ENCODE results near the gene KRT86.
"Not testable (repeated sequence)": the region's sequence is repeated elsewhere in the genome, so short reads cannot be mapped to it uniquely, and the experiment has no call there.

Gene KRT86

DNA sequence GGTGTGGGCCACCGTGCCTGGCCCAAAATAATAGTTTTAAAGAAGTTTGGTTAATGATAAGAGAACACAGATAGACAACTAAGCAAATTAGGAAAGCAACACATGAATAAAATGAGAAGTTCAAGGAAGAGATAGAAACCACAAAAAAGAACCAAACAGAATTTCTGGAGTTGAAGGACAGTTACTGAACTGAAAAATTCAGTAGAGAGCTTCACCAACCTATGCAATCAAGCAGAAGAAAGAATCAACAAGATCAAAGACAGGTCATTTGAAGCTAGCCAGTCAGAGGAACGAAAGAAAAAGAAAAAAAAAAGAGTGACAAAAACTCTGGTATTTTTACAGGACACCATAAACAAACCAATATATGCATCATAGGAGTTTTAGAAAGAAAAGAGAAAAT is 62.2 kb downstream of the KRT86 start:
- no peak for DNase-seq (ENCODE audit: low read depth in 2 of 2)

DNA sequence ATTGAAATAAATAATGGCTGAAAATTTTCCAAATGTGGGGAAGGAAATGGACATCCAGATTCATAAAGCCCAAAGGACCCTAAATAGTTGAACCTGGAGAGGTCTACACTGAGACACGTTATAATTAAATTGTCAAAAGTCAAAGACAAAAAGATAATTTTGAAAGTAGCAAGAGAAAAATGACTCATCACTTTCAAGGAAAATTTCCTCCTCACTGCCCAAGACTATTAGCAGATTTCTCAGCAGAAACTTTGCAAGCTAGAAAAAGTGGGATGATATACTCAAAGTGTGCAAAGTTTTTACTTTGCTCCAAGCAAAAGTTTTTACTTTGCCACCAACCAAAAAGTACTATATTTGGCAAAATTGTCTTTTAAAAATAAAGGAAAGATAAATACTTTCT is 62.6 kb downstream of the KRT86 start:
- DNase-seq (ENCODE audit: low read depth in 2 of 2) = no peak

DNA sequence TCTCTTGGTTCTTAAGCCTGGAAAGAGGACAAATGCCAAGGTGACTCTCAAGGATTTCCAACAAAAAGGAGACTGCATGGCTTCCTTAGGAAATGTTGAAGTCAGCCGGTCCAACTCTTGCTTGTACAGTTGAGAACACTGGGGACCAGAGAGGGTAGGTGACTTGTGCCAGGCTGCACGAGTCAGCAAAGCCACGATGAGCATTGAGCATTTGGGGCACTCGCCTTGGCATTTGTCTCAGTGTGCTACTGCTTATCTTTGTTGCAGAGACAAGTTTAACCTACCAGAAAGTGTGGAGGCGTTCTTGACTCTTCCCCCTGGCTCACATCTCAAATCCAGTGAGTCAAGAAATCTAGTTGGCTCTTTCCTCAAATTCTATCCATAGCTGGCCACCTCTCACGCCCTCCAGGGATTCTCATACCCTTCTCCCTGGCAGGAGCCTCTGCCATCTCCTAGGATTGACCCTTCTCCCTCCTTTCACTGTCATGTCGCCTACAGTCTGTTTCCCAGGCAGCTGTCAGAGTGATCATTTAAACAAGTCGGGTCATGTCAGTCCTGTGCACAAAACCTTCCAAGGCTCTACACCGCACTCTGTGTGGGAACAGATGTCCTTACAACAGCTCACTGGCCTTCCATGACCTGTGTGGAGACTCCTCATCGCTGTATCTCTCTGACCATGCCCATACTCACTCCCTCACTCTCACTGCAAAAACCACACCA is 64.0 kb downstream of the KRT86 start:
- no peak for DNase-seq (ENCODE audit: low read depth in 2 of 2)

DNA sequence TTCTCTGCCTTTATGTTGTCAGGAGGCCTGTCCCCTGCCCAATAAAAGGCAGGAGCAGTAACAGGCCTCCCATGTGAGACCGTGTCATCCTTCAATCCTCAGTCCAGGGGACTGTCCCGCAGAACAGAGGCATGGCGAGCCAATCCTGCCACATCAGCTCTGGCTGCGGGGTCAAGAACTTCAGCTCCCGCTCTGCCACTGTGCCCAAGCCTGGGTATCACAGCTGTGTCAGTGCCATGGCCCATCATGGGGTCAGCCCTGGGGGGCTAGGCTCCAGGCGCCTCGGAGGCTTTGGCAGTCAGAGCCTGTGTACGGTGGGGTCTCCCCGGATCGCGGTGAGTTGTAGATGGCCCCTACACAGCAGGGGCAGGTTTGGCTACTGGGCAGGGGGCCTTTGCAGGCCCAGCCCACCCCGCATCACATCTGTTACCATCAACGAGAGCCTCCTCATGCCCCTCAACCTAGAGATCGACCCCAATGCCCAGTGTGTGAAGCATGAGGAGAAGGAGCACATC is 66.7 kb downstream of the KRT86 start:
- no peak for DNase-seq (ENCODE audit: low read depth in 2 of 2)

DNA sequence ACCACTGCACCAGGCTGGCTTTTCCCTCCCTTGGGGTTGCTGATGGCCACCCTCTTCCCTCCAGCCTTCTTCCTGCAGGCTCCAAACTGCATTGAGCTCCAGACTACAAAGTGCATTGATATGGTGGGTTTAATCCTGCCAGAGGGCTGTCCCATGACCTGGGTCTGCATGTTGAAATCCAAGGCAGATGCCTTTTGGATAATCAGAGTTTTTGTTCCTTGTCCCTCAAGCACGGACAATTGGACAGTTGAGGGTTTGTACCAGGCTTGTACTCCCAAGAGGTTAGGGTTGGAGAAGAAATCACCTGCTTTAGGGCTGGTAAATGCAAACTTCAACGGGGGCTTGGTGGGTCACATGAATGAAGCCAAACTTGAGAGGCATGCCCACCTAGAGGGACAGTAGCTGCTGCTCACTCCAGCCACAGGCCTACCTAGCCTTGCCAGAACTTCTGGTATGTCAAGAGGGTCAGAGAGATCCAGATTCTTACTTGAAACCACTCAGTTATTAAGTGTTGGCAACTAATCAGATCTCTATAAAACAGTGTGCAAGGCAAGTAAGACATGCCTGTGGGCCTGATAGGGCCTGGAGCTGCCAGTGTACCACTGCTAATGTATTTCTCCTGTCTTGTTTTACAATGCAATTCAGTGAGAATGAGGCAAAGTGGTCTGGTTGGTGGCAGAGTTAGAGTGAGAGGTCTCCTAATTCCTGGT is 68.5 kb downstream of the KRT86 start:
- DNase-seq (ENCODE audit: low read depth in 2 of 2) = no peak

DNA sequence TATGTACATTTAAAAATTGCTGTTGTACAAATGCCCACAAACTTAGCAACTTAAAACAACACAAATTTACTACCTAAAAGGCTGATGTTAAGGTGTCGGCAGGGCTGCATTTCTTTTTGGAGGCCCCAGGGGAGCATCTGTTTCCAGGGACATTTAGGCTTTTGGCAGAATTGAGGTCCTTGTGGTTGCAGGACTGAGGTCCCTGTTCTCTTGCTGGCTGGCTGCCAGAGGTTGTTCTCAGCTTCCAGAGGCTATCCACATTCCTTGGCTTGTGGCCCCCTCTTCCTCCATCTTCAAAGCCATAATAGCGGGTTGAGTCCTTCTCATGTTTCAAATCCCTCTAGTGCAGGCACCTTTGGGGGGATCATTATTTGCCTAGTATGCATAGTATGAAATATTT is 69.1 kb downstream of the KRT86 start:
- DNase-seq (ENCODE audit: low read depth in 2 of 2) = no peak

DNA sequence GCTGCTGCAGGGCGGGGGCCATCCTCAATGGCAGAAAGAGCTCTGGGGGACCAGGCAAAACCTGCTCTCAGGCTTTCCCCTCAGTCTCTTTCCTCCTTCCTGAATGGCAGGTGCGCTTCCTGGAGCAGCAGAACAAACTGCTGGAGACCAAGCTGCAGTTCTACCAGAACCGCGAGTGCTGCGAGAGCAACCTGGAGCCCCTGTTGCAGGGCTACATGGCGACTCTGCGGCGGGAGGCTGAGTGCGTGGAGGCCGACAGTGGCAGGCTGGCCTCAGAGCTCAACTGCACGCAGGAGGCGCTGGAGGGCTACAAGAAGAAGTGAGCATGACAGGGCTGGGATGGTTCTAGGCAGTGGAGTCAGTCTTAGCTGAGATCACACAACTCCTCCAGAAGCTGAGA is 69.7 kb downstream of the KRT86 start:
- no peak for DNase-seq (ENCODE audit: low read depth in 2 of 2)

DNA sequence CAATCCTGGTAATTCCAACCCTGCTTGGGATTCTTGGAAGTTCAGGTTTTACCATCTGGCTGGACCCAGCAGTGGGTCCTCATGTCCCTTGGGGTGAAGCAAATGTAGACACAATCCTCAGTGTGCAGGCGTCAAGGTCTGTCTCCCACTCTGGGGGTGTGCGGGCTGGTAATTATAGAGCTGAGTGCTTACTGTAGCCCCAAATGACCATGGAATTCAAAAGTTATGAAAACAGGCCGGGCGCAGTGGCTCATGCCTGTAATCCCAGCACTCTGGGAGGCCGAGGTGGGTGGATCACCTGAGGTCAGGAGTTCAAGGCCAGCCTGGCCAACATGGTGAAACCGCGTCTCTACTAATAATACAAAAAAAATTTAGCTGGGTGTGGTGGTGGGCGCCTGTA is 70.6 kb downstream of the KRT86 start:
- DNase-seq (ENCODE audit: low read depth in 2 of 2) = not testable (repeated sequence)

DNA sequence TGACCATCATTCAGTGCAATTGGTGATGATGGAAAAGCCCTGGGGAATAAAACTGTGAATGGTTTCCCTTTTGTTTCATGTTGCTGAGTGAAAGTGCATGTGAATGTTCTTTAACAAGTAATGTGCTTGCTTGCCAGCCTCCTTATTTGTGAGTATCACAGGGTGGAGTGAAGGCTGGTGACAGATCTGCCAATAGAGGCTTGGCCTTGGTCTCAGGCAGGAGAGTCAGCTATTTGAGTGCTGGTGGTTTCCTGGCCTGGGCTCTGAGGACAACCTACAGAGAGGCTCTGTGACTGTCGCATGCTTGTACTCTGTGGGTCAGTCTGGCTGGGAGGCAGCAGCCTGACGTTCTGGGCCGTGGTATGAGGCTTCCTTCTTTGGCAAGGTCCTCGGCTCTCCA is 72.1 kb downstream of the KRT86 start:
- DNase-seq (ENCODE audit: low read depth in 2 of 2) = no peak

DNA sequence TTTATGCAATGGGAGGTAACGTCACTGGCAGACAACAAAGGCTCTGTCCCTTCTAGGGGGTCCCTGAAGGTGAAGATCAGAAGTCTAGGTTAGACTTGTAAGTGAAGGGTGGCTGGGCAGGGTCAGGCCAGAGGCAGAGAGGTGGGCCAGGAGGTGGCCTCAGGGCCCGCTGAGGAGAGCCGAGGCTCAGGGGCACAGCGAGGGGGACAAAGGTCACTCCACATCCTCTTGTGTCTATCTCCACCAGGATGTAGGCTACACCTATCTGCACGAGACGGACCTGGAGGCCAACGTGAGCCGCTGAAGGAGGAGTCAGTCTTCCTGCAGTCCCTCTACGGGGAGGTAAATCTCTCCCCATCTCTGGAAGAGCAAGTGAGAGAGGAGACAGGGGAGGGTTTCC is 72.6 kb downstream of the KRT86 start:
- no peak for DNase-seq (ENCODE audit: low read depth in 2 of 2)

DNA sequence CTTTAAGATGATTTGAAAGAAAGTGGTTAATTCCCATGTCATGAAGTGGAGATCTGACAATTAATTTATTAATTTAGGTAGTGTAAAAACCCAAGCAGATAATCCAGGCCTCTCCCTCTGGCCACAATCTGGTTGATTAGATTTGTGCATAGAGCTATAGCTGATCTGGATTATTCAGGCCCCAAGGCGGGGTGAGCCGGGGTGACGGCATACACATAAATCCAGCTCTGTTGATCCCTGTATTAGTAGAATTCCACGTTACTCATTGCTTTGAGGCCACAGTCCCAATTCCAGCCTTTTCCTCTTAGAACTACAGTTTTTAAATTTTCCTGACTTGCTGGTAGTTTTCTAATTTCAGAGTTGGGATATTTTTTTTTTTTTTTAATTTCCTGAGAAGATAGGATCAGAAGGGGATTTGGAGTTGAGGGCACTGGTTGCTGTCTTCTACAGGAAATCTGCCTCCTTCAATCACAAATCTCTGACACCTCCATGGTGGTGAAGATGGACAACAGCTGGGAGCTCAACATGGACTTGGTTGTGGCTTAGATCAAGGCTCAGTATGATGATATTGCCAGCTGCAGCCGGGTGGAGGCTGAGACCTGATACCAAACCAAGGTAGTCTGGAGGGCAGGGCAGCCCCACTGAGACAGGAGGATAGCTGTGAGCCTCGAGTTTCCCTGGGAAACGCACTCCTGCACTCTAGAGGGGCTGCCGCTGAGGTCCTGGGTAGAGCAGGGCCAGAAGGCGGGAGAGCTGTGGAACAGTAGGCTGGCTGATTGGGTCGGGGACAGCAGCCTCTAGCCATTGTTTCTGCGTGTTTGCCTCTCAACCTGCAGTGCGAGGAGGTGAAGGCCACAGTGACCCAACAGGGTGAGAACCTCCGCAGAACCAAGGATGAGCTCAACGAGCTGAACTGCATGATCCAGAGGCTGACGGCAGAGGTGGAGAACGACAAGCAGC is 73.4 kb downstream of the KRT86 start:
- no peak for DNase-seq (ENCODE audit: low read depth in 2 of 2)

DNA sequence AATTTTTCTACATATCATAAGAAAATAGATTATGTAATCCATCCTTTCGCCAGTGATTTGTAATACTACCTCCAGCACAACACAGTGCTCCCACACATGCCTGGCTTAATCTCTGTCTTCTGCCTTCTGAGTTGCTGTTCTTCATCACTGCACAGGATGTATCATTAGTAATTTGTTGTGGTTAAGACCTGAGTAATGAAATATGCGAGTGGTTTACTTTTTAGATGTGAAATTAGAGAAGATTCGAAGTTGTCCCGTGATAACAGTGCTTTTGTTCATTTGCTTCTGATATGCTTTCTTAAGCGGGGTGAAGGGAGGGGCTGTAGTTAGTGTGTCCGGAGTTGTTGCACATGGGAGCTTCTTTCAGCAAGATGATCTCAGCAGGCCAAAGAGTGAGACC is 74.8 kb downstream of the KRT86 start:
- DNase-seq (ENCODE audit: low read depth in 2 of 2) = no peak

DNA sequence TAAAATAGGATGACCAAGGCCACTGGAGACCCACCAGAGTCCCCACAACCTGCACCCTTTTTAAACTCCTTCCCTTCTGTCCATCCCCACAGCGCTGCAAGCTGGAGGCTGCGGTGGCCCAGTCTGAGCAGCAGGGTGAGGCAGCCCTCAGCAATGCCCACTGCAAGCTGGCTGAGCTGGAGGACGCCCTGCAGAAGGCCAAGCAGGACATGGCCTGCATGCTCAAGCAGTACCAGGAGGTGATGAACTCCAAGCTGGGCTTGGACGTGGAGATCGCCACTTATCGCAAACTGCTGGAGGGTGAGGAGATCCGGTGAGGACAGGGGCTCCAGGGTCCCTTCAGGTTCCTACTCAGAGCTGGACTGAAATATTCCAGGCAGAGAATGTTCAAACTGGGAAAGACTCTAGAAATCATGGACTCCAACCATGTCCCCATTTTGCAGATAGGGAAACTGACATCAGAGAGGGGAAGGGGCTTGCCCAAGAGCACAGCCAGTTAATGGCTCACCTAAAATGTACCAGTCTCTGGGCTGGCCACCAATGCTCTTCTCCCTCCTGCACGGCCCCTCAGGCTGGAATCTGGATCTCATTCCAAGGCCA is 75.7 kb downstream of the KRT86 start:
- DNase-seq (ENCODE audit: low read depth in 2 of 2) = no peak

DNA sequence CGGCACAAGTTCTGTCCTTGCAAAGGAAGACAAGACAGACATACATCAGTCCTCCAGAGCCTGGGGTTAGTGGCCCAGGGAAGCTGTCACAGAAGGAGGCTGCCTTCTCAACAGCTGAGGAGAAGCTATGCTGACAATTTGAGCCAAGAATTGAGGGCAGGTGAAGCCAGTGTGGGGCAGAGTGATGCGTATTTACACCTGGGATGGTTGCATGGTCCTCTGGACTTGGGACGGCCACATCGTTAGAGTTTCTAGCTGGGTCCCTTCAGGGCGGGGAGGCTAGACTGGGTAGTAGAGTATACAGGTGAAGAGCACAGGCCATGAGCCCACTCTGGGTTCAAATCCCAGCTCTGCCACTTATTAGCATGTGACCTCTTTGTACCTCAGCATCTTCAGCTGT is 76.3 kb downstream of the KRT86 start:
- DNase-seq (ENCODE audit: low read depth in 2 of 2) = no peak

DNA sequence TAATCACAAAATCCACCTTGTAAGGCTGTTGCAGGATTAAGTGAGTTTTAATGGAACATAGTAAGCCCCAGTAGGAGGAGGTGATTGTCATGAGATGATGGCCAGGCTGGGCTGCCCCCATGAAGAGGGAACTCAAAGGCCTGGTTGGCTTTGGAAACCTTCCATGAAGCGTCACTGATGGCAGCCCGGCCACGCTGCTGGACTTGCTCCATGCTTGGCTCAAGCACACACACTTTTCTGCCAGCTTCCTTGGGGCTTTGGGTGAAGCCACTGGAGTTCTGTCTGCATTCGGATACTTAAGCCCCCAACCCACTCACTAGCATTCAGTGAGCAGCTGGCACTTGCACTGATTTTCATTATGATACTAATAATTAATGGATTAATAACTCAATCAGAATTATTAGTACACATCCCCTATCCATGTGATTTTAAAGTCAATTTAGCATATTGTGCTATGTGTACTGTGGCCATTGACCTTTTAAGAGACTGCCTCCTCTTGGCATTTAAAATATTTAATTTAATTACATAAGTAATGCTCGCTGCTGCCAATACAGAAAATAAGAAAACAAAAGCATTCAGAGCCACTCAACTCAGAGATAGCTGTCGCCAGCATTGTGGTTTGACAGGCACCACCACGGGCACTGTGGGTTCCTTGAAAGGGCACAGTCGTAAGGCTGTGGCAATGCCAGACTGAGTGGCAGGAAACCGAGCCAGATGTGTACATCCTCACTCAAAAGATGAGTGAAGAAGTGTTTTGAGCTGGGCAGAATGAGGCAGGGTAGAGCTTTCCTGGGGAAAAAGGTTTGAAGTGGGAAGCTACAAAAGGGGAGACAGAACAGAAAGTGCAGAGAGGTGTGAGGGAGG is 77.0 kb downstream of the KRT86 start:
- no peak for DNase-seq (ENCODE audit: low read depth in 2 of 2)

DNA sequence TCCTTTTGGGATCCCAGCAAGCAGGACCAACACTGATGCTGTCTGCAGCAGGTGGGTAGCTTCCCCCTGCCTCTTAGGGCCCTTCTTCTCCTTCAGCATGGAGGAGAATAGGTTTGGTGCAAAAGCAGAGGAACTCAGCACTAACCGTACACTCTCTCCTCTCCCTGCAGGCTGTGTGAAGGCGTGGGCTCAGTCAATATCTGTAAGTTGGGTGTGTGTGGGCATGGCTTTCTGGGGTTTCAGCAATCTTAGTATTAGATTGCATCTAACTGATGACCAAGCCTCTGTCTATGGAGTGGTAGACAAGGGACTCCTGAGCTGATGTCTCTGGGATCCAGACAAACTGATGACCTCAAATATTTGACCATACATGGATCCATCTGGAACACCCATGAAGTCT is 78.5 kb downstream of the KRT86 start:
- DNase-seq (ENCODE audit: low read depth in 2 of 2) = no peak

DNA sequence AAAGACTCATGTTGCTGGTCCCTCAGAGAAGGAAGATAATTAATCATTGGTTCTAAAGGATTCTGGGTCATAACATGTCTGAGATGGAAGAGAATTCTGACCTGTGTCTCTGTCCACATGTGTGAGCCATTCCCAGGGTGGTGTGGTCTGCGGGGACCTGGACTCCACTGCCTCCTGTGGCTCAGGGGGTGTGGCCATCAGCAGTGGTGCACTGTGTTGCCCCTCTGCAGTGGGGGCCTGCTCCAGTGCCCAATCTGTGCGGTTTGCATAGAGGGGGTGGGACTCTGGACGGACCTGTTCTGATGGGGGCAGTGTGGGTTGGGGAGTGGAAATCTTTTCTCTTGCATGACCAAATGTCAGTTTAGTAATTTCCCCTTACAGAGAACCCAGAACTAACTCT is 79.3 kb downstream of the KRT86 start:
- DNase-seq (ENCODE audit: low read depth in 2 of 2) = no peak

DNA sequence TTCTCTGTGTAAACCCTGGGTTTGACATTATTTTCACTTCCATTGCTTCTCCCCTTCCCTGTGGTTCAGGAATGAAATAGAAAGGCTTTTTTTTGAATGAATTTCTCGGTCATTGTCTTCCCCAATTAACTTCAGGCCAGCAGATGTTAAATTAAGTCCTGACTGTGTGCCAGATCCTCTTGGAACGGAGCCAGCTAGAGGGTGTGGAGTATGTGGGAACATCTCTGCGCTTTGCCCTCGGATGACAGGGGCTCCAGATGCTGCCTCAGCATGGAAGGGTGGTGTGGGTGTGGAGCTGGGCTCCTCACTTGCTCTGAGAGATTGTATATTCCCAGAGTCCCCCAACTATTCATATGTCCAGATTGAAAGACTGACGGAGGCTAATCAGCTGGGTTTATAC is 79.8 kb downstream of the KRT86 start:
- no peak for DNase-seq (ENCODE audit: low read depth in 2 of 2)

DNA sequence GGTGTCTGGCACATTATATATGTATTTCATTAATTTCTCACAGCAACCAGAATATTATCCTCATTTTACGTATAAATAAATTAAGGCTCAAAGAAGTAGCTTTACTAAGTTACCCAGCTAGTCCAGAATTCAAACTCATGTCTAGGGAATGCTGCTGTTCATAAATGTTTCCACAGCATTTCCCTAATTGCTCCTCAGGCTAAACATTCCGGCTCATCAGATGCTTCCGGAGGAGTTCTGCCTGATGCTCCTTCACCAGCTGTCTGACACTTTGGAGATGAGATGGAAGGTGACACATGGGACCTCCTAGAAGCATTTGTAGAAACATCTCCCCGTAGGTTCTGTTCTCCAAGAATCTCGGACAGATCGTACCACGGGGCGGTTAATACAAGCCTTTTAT is 80.7 kb downstream of the KRT86 start:
- DNase-seq (ENCODE audit: low read depth in 2 of 2) = no peak

DNA sequence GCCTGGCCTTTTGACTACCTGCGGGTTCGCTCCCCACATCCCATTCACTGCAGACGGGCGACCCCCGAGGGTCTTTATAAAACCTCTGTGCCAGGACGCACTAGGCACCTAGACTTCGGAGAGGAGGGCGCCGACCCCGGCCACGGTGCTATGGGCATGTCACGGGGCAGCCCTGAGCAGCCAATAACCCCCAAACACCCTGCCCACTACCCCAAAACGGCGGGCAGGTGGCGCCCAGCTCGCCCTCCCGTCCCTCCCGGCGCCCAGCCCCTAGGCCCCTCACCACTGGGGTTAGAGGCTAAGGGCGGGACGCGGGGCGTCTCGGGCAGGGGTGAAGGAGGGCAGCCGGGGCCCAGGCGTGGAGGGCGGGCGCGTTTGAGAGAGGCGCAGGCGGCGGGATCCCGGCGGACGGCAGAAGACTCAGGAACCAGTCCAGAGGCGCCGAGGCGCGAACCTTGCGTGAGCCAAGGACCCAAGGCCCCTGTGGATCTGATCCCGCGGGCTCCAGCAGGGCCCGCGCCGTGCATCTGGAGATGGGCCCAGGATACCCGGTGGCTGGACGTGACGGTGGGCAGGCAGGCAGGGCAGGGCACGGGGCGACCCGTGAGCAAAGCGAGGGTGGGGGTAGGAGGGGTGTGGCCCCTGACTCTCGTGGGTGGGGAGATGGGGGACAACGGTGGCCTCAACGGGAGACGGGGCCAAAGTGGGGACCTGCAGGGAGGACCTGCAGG is 81.8 kb downstream of the KRT86 start:
- no peak for DNase-seq (ENCODE audit: low read depth in 2 of 2)
